AG04449 (cell line): ENCODE results near the gene FARS2.

ENCODE experiments used
- CTCF ChIA-PET: fragments of 350-600 bp; formaldehyde crosslinking; extraction: SDS; loops from one replicate; lab custom pipeline; 2021; ENCODE audit warnings: antibody characterized with exemption; lab: Yijun Ruan, JAX
- POLR2A ChIA-PET: fragments of 400-600, 350-600 bp; formaldehyde crosslinking; extraction: SDS; loops from one replicate; lab custom pipeline; 2020; ENCODE audit warnings: antibody characterized with exemption, inconsistent platforms; lab: Yijun Ruan, JAX
- DNase-seq: peaks from one replicate; pipeline ENCODE4 v3.0.0-alpha.2; 2010; ENCODE audit warnings: low read depth, low spot score
- H3K4me3 ChIP-seq: 2 replicates; pipeline ENCODE4 v1.5.1; 2011; ENCODE audit warnings: low read depth, mild to moderate bottlenecking, control low read depth, low read length
- TF ChIP-seq, protein P1 (sequence below): IDR thresholded peaks from one replicate; pipeline ENCODE4 v1.5.1; 2011; ENCODE audit warnings: mild to moderate bottlenecking, moderate library complexity, low read length, control low read depth, inconsistent platforms; ENCODE audit not compliant: insufficient read depth; ENCODE audit errors: missing control alignments

FARS2 gene

DNA sequence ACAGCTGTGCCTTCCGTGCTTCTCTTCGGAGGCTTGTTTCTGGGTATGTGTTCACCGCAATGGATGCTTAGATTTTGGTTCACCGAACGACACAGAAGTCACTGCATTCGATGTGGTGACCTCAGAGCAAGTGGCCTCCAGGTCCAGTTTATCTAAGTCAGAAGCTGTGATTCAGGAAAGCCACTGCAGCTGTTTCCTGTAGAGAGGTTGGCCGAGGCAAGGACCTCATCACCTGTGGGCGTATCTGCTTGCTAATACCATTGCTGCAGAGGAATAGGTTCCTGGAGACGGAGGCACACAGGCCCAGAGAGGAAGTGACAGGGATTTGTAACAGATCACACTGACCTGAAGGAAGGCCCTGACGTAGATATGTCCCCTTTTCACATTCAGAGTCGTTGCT, 82.7 kb downstream of the FARS2 start:
- no peak for DNase-seq
- H3K4me3 ChIP-seq, result no peak overlapping the region
- ChIA-PET CTCF (interaction anchor here (0.7 kb wide), 1 partner anchor 11 kb away, joined by 3 read pairs; no protein-coding TSS in a partner anchor), POLR2A (no interaction called here)
- TF ChIP-seq, protein P1, sequence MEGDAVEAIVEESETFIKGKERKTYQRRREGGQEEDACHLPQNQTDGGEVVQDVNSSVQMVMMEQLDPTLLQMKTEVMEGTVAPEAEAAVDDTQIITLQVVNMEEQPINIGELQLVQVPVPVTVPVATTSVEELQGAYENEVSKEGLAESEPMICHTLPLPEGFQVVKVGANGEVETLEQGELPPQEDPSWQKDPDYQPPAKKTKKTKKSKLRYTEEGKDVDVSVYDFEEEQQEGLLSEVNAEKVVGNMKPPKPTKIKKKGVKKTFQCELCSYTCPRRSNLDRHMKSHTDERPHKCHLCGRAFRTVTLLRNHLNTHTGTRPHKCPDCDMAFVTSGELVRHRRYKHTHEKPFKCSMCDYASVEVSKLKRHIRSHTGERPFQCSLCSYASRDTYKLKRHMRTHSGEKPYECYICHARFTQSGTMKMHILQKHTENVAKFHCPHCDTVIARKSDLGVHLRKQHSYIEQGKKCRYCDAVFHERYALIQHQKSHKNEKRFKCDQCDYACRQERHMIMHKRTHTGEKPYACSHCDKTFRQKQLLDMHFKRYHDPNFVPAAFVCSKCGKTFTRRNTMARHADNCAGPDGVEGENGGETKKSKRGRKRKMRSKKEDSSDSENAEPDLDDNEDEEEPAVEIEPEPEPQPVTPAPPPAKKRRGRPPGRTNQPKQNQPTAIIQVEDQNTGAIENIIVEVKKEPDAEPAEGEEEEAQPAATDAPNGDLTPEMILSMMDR, result no peak

DNA sequence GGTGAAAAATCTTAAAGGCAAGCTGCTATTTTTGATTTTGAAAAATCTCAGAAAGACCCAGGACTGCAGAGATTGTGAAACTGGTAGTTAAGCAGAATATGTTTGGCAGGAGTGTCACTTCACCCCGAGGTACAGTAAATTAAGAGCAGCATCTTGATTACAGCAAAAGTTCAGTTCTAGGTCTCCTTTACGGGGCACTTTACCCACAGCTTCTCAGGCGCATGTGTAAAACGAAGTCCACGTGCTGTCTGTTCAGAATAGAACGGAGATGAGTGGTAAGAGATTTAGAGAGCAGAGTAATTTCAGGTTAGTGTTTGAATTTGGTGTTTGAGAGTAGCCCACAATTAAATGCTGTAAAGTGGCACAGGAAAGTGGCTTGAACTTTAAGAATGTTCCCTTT, 84.0 kb downstream of the FARS2 start:
- ChIA-PET CTCF (no interaction called here), POLR2A (no interaction called here)
- TF ChIP-seq, protein P1, result no peak
- H3K4me3 ChIP-seq, result no peak overlapping the region
- no peak for DNase-seq

- H3K4me3 ChIP-seq, result no peak overlapping the region
- ChIA-PET CTCF (interaction anchor here (0.9 to 1.3 kb wide), 2 partner anchors 13 to 208 kb away, joined by 3 to 4 read pairs; no protein-coding TSS in a partner anchor), POLR2A (no interaction called here)
- TF ChIP-seq, protein P1, result no peak
- DNase-seq, result no peak
Measured at GRCh38 chr6:5351552-5352210, 90.4 kb downstream of the FARS2 start.

DNA sequence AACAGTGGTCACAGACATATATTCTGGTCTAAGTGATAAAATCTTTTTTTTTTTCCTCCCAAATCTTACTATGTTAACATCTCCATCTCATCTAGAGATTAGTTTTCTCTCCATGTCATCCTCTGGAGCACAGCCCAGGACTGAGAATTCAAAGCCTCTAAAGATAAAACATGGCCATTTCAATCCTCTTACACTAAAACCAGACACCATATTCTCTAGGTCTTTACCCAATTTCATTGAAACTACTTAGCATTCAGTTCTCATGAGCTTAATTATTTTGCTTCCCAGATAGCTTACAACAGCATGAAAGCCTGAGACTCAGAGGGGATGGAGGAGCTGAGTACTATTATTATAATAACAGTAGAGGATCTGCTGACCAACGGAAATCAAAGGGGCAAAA, 92.7 kb downstream of the FARS2 start:
- ChIA-PET POLR2A (no interaction called here), CTCF (no interaction called here)
- DNase-seq, result no peak
- TF ChIP-seq, protein P1, result no peak
- H3K4me3 ChIP-seq, result no peak overlapping the region

- TF ChIP-seq, protein P1, result no peak
- H3K4me3 ChIP-seq, result no peak overlapping the region
- ChIA-PET CTCF (no interaction called here), POLR2A (no interaction called here)
- no peak for DNase-seq
Measured at GRCh38 chr6:5357486-5357885, 96.2 kb downstream of the FARS2 start.

DNA sequence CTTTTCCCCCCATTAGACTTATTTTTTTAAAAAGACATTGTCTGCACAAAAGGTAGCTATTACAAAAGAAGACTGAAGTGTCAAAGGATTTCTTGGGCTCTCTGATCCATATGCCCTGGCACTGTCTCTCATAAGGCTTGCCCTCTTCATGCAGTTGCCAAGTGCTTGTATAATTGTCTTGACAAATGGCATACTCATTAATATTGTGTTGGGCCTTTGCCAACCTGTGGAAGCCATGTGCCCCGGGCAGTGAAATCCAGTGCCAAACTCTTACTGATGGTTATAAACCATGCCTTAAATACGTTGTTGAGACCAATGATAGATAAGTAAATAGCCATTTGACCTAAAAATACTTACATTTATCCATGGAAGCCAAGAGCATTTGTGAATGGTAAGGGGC, 98.1 kb downstream of the FARS2 start:
- POLR2A ChIA-PET, result no interaction called here
- no peak overlapping the region for H3K4me3 ChIP-seq
- TF ChIP-seq, protein P1, result no peak
- no peak for DNase-seq
- CTCF ChIA-PET, result no interaction called here
